HepG2 (cell line): ENCODE measurements around the gene EIF1. TPM values are rescaled to one million over a fixed set of nuclear protein-coding genes. Genes with fewer than 3 reads are reported as not detected.

Source experiments
- CC2D1A ChIP-seq: sonication (generic); formaldehyde crosslinking; IDR thresholded peaks from 2 replicates; pipeline ENCODE4 v1.8.1; 2023; ENCODE audit warnings: mild to moderate bottlenecking, missing genetic modification reagents
- GZF1 ChIP-seq: sonication (generic); formaldehyde crosslinking; IDR thresholded peaks from 2 replicates; pipeline ENCODE4 v1.5.1; 2020; ENCODE audit warnings: mild to moderate bottlenecking, missing genetic modification reagents
- HOXA9 ChIP-seq: sonication (generic); formaldehyde crosslinking; IDR thresholded peaks from 2 replicates; pipeline ENCODE4 v1.8.1; 2022; ENCODE audit warnings: missing genetic modification reagents, mild to moderate bottlenecking, moderate library complexity, borderline replicate concordance
- IRX3 ChIP-seq: sonication (generic); formaldehyde crosslinking; IDR thresholded peaks from 2 replicates; pipeline ENCODE4 v1.8.1; 2023; ENCODE audit warnings: mild to moderate bottlenecking, low read depth, missing genetic modification reagents, borderline replicate concordance
- JUN ChIP-seq: sonication (generic); formaldehyde crosslinking; IDR thresholded peaks from 2 replicates; pipeline ENCODE4 v1.4.0; 2020; ENCODE audit warnings: mild to moderate bottlenecking, missing genetic modification reagents
- KDM4B ChIP-seq: sonication (generic); formaldehyde crosslinking; IDR thresholded peaks from 2 replicates; pipeline ENCODE4 v1.4.0; 2020; ENCODE audit warnings: missing genetic modification reagents
- PHF21A ChIP-seq: sonication (generic); formaldehyde crosslinking; IDR thresholded peaks from 2 replicates; pipeline ENCODE4 v1.5.0; 2020; ENCODE audit warnings: mild to moderate bottlenecking, missing genetic modification reagents
- SMAD3 ChIP-seq: sonication (generic); formaldehyde crosslinking; IDR thresholded peaks from 2 replicates; pipeline ENCODE4 v1.4.0; 2020; ENCODE audit warnings: missing genetic modification reagents
- ZFYVE20 ChIP-seq: sonication (generic); formaldehyde crosslinking; IDR thresholded peaks from 2 replicates; pipeline ENCODE4 v1.8.0; 2023; ENCODE audit warnings: low read depth, mild to moderate bottlenecking, moderate library complexity, missing genetic modification reagents, borderline replicate concordance
- ZNF20 ChIP-seq: sonication (generic); formaldehyde crosslinking; IDR thresholded peaks from 2 replicates; pipeline ENCODE4 v1.4.0; 2020; ENCODE audit warnings: mild to moderate bottlenecking, moderate library complexity, missing genetic modification reagents
- ZNF251 ChIP-seq: sonication (generic); formaldehyde crosslinking; IDR thresholded peaks from 2 replicates; pipeline ENCODE4 v1.9.0; 2021; ENCODE audit warnings: mild to moderate bottlenecking, missing genetic modification reagents
- ZNF550 ChIP-seq: sonication (generic); formaldehyde crosslinking; IDR thresholded peaks from 2 replicates; pipeline ENCODE4 v1.4.0; 2020; ENCODE audit warnings: mild to moderate bottlenecking, missing genetic modification reagents, borderline replicate concordance
- ZNF709 ChIP-seq: sonication (generic); formaldehyde crosslinking; IDR thresholded peaks from 2 replicates; pipeline ENCODE4 v1.5.0; 2020; ENCODE audit warnings: mild to moderate bottlenecking, missing genetic modification reagents
- ZNF839 ChIP-seq: sonication (generic); formaldehyde crosslinking; IDR thresholded peaks from 2 replicates; pipeline ENCODE4 v1.4.0; 2020; ENCODE audit warnings: missing genetic modification reagents, mild to moderate bottlenecking, borderline replicate concordance
- ZSCAN21 ChIP-seq: sonication (generic); formaldehyde crosslinking; IDR thresholded peaks from 2 replicates; pipeline ENCODE4 v1.8.0; 2022; ENCODE audit warnings: mild to moderate bottlenecking, missing genetic modification reagents, moderate library complexity, borderline replicate concordance
- polyA plus RNA-seq, 8 experiments: library from polyadenylated mRNA; depleted of rRNA in 3 of 8; stranded (reverse) in 7 of 8; unstranded in 1 of 8; fragments of >200 nt; fragmentation: Illumina TruSeq in 4 of 8; extraction: Trizol in 4 of 8; gene quantifications; 2 replicates each; pipeline versions ENCODE4 v1.2.1 to v1.2.3, GENCODE V29; 2011 to 2016; ENCODE audit warnings: low read depth in 4 of 8, missing spikeins in 1 of 8, mixed read lengths in 1 of 8; ENCODE audit not compliant: insufficient read depth in 1 of 8
- total RNA-seq, 5 experiments: library from RNA; depleted of rRNA; stranded (reverse); fragments of >200 nt; fragmentation: Illumina TruSeq; extraction: Trizol; gene quantifications; 2 replicates each; pipeline ENCODE4 v1.2.3, GENCODE V29; 2016; ENCODE audit warnings: low read depth in 1 of 5
- TF ChIP-seq, protein P1 (sequence below): sonication (generic); formaldehyde crosslinking; IDR thresholded peaks from 2 replicates; pipeline ENCODE4; 2020; ENCODE audit warnings: missing genetic modification reagents, mild to moderate bottlenecking, borderline replicate concordance
- TF ChIP-seq, protein P2 (sequence below): sonication (generic); formaldehyde crosslinking; IDR thresholded peaks from 2 replicates; pipeline ENCODE4 v1.4.0; 2020; ENCODE audit warnings: missing genetic modification reagents
- TF ChIP-seq, protein P3 (sequence below): sonication (generic); formaldehyde crosslinking; IDR thresholded peaks from 2 replicates; pipeline ENCODE4 v1.5.0; 2020; ENCODE audit warnings: mild to moderate bottlenecking, missing genetic modification reagents, moderate library complexity
- TF ChIP-seq, protein P4 (sequence below): sonication (generic); formaldehyde crosslinking; IDR thresholded peaks from 2 replicates; pipeline ENCODE4 v1.9.0; 2022; ENCODE audit warnings: low read depth, missing genetic modification reagents
- TF ChIP-seq, protein P5 (sequence below): sonication (generic); formaldehyde crosslinking; conservative IDR thresholded peaks from 2 replicates; pipeline ENCODE4 v1.4.0; 2020; ENCODE audit warnings: missing genetic modification reagents

Gene EIF1
- total and polyA plus RNA-seq, 2 of the 13 experiments (the other 11 are each of a cell fraction or from before 2014, with no cell fraction given): 147 to 517 TPM

DNA sequence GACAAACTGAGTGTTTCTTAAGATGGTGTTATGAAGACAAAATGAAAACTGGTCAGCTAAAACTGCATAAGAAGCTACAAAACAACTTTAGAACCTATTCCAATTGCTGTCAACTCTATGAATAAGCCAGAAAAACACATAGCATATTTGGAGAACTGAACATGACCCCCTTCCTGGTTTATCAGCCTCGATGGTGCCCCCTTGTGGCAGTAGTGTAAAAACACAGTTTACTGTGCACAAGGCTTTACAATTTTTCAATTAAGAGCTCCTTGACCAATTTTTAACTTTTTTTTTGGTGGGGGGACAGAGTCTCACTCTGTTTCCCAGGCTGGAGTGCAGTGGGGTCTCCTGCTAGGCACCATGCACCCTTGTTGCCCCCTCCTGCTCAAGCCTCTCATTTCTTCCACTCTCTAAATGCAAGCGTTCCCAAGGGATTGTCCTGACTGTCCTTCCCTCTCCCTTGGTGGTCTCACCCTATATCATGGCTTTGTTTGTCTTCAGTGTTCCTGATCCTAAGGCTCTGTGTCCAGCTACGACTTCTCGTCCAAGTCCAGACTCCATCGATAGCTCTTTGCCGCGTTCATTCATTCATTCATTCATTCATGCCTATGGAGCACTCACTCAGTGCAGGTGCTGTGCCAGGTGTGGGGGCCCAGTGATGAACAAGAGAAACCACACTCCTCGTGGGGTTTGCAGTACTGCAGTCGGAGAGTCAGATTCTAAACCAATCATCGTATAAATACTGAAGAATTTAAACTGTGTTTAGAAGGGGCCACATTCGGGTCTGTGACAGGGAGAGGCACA is 7.5 kb downstream of the EIF1 start (continued):
- TF ChIP-seq, protein P1, sequence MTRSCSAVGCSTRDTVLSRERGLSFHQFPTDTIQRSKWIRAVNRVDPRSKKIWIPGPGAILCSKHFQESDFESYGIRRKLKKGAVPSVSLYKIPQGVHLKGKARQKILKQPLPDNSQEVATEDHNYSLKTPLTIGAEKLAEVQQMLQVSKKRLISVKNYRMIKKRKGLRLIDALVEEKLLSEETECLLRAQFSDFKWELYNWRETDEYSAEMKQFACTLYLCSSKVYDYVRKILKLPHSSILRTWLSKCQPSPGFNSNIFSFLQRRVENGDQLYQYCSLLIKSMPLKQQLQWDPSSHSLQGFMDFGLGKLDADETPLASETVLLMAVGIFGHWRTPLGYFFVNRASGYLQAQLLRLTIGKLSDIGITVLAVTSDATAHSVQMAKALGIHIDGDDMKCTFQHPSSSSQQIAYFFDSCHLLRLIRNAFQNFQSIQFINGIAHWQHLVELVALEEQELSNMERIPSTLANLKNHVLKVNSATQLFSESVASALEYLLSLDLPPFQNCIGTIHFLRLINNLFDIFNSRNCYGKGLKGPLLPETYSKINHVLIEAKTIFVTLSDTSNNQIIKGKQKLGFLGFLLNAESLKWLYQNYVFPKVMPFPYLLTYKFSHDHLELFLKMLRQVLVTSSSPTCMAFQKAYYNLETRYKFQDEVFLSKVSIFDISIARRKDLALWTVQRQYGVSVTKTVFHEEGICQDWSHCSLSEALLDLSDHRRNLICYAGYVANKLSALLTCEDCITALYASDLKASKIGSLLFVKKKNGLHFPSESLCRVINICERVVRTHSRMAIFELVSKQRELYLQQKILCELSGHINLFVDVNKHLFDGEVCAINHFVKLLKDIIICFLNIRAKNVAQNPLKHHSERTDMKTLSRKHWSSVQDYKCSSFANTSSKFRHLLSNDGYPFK (CRISPR knock-in tag): no peak
- TF ChIP-seq CC2D1A (CRISPR knock-in tag) (no peak), IRX3 (CRISPR knock-in tag) (no peak), ZNF20 (no peak), HOXA9 (CRISPR knock-in tag) (no peak), ZNF709 (CRISPR knock-in tag) (no peak), ZNF251 (CRISPR knock-in tag) (no peak), ZSCAN21 (CRISPR knock-in tag) (no peak), PHF21A (CRISPR knock-in tag) (no peak), ZNF550 (CRISPR knock-in tag) (no peak), ZFYVE20 (CRISPR knock-in tag) (no peak), GZF1 (CRISPR knock-in tag) (no peak), ZNF839 (CRISPR knock-in tag) (no peak), JUN (CRISPR knock-in tag) (no peak), SMAD3 (CRISPR knock-in tag) (no peak), KDM4B (CRISPR knock-in tag) (no peak)
- TF ChIP-seq, protein P2, sequence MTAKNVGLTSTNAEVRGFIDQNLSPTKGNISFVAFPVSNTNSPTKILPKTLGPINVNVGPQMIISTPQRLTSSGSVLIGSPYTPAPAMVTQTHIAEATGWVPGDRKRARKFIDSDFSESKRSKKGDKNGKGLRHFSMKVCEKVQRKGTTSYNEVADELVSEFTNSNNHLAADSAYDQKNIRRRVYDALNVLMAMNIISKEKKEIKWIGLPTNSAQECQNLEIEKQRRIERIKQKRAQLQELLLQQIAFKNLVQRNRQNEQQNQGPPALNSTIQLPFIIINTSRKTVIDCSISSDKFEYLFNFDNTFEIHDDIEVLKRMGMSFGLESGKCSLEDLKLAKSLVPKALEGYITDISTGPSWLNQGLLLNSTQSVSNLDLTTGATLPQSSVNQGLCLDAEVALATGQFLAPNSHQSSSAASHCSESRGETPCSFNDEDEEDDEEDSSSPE (CRISPR knock-in tag): no peak
- TF ChIP-seq, protein P3, sequence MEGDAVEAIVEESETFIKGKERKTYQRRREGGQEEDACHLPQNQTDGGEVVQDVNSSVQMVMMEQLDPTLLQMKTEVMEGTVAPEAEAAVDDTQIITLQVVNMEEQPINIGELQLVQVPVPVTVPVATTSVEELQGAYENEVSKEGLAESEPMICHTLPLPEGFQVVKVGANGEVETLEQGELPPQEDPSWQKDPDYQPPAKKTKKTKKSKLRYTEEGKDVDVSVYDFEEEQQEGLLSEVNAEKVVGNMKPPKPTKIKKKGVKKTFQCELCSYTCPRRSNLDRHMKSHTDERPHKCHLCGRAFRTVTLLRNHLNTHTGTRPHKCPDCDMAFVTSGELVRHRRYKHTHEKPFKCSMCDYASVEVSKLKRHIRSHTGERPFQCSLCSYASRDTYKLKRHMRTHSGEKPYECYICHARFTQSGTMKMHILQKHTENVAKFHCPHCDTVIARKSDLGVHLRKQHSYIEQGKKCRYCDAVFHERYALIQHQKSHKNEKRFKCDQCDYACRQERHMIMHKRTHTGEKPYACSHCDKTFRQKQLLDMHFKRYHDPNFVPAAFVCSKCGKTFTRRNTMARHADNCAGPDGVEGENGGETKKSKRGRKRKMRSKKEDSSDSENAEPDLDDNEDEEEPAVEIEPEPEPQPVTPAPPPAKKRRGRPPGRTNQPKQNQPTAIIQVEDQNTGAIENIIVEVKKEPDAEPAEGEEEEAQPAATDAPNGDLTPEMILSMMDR: peak; percentile 73
- TF ChIP-seq, protein P4, sequence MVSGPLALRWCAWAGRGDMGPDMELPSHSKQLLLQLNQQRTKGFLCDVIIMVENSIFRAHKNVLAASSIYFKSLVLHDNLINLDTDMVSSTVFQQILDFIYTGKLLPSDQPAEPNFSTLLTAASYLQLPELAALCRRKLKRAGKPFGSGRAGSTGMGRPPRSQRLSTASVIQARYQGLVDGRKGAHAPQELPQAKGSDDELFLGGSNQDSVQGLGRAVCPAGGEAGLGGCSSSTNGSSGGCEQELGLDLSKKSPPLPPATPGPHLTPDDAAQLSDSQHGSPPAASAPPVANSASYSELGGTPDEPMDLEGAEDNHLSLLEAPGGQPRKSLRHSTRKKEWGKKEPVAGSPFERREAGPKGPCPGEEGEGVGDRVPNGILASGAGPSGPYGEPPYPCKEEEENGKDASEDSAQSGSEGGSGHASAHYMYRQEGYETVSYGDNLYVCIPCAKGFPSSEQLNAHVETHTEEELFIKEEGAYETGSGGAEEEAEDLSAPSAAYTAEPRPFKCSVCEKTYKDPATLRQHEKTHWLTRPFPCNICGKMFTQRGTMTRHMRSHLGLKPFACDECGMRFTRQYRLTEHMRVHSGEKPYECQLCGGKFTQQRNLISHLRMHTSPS (CRISPR knock-in tag): no peak
- TF ChIP-seq, protein P5, sequence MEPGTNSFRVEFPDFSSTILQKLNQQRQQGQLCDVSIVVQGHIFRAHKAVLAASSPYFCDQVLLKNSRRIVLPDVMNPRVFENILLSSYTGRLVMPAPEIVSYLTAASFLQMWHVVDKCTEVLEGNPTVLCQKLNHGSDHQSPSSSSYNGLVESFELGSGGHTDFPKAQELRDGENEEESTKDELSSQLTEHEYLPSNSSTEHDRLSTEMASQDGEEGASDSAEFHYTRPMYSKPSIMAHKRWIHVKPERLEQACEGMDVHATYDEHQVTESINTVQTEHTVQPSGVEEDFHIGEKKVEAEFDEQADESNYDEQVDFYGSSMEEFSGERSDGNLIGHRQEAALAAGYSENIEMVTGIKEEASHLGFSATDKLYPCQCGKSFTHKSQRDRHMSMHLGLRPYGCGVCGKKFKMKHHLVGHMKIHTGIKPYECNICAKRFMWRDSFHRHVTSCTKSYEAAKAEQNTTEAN (CRISPR knock-in tag): no peak
